LoVo (cell line): Measurements from ENCODE around the gene PVR.
A peak's percentile ranks its signal among the peaks of the same experiment; 100 is the strongest.
"Not testable (repeated sequence)": the region's sequence is repeated elsewhere in the genome, so short reads cannot be mapped to it uniquely, and the experiment has no call there.

Experiments
- DNase-seq: peaks from one replicate; pipeline ENCODE4 v3.0.0-alpha.2; 2016; ENCODE audit warnings: low spot score

Gene PVR

GRCh38 chr19:44618640-44619357 lies 24.9 kb upstream of the PVR start:
- no peak for DNase-seq

GRCh38 chr19:44620667-44621066 lies 23.0 kb upstream of the PVR start:
- no peak for DNase-seq

GRCh38 chr19:44621367-44621766 lies 22.3 kb upstream of the PVR start:
- DNase-seq, result no peak

GRCh38 chr19:44623080-44623479 lies 20.6 kb upstream of the PVR start:
- DNase-seq, result no peak

GRCh38 chr19:44623626-44624025 lies 20.1 kb upstream of the PVR start:
- no peak for DNase-seq

- no peak for DNase-seq
Measured at GRCh38 chr19:44624840-44625354, 18.8 kb upstream of the PVR start.

GRCh38 chr19:44625637-44626036 lies 18.1 kb upstream of the PVR start:
- DNase-seq, result not testable (repeated sequence)

- peak; percentile 71 for DNase-seq
Measured at GRCh38 chr19:44626048-44626624, 17.6 kb upstream of the PVR start.

GRCh38 chr19:44627631-44628030 lies 16.1 kb upstream of the PVR start:
- DNase-seq, result no peak

- DNase-seq, result no peak
Measured at GRCh38 chr19:44628793-44629192, 14.9 kb upstream of the PVR start.

- DNase-seq, result not testable (repeated sequence)
Measured at GRCh38 chr19:44631611-44632010, 12.1 kb upstream of the PVR start.

- DNase-seq, result not testable (repeated sequence)
Measured at GRCh38 chr19:44634058-44634457, 9.7 kb upstream of the PVR start.

- DNase-seq, result no peak
Measured at GRCh38 chr19:44634785-44635184, 8.9 kb upstream of the PVR start.

GRCh38 chr19:44635581-44636438 lies 7.9 kb upstream of the PVR start:
- no peak for DNase-seq

GRCh38 chr19:44636439-44637389 lies 7.0 kb upstream of the PVR start:
- DNase-seq, result no peak

GRCh38 chr19:44637390-44637764 lies 6.3 kb upstream of the PVR start:
- DNase-seq, result no peak

GRCh38 chr19:44640518-44640917 lies 3.2 kb upstream of the PVR start:
- DNase-seq, result no peak

- no peak for DNase-seq
Measured at GRCh38 chr19:44641501-44642265, 2.0 kb upstream of the PVR start.

GRCh38 chr19:44642377-44642776 lies 1.3 kb upstream of the PVR start:
- no peak for DNase-seq

- DNase-seq, result peak; percentile 39
Measured at GRCh38 chr19:44644402-44645016, 799 bp downstream of the PVR start.
